ENCODE data around the gene SLC12A8. TPM values are rescaled to one million over a fixed set of nuclear protein-coding genes. Genes with fewer than 3 reads are reported as not detected.
"Not testable (repeated sequence)": the region's sequence is repeated elsewhere in the genome, so short reads cannot be mapped to it uniquely, and the experiment has no call there.

The SLC12A8 gene
- total RNA-seq, 1 donor from 2014 or later: 24.2 TPM

DNA sequence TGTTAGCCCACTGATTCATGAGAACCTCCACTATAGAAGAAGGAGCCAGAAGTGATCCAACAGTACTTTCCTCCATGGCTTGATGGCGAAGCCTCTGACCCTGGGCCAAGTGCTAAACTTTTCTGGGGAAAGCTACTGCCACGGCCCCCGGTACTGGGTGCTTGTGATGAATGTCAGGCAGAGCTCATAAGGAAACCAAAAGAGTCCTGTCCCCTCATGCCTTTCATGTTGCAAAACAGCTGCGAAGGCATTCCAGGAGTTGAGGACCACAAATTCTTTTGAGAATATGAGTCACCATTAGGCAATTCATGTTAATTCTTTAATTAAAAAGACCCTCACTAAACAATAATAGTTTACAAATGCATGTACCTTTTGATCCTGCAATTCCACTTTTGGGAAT is 130.2 kb downstream of the SLC12A8 start:
- ATAC-seq; DNase-seq (ENCODE audit: low spot score): not testable (repeated sequence)

DNA sequence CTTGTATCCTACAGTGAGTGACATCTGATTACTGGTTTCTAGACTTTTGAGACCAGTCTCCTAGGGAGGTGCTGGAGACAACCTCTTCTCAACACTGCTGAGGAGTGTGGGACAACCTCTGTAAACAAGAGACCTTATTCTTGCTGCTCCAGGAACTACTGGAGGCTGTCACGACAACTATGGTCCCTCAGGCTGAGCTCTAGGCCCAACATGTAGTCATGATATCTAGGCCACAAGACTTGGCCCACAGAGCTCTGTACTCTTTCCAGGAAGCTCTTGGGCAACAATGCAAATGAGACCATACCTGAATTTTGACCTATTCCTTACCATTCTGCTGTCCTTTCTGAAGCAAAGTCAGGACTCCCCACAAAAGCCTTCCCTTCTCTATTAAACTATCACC is 132.5 kb downstream of the SLC12A8 start:
- ATAC-seq: peak; percentile 92

GRCh38 chr3:125079675-125080045 is 132.9 kb downstream of the SLC12A8 start:
- DNase-seq (ENCODE audit: low spot score): no peak
- ATAC-seq: no peak

More for the DNA sequence above, 132.5 kb downstream of the SLC12A8 start:
- DNase-seq (ENCODE audit: low spot score): no peak

DNA sequence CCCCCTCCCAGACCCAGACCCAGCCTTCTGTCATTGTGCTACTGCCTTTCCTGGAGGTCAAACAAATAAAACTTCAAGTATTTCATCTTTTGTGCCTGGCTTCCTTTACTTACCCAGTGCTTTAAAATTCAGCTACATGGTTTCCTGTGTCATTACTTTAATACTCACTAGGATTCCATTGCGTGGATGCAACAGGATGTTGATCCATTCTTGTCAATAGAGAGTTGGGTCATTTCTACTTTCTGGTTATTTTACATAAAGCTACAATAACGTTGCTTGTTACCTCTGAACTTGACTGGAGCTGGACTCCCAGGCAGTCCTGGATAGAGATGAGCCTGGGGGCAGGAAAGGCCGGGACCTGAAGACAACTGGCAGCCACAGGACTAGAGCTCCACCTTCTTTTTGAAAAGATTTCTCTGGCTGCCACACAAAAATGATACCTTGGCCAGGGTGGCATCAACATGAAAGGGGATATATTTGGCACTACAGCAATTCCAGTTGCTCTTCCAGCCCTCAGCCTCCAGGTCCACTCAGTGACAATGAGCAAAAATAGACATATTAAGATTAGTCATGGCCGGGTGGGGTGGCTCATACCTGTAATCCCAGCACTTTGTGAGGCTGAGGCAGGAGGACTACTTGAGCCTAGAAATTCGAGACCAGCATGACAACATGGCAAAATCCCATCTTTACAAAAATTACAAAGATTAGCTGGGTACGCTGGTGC is 133.4 kb downstream of the SLC12A8 start:
- ATAC-seq: no peak
- DNase-seq (ENCODE audit: low spot score): no peak

DNA sequence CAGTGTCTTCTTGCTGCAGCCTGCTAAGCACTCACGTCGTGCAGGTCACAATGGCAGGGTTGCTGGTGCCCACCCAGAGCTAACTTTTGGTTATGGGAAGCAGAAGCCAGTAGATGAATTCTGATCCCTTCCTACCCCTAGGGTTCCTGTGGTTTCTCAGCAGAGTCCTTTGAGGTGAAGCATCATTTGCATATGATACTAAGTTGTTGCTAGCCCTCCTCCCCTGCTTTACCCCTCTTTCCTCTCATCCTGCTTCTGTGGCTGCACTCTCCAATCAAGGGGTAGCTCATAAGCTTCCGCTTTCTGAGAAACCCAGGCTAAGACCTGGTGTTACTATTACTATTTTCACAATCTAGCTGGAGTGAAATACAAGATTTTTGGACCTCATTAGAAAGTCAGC is 134.7 kb downstream of the SLC12A8 start:
- ATAC-seq: no peak

GRCh38 chr3:125076464-125076863 is 136.1 kb downstream of the SLC12A8 start:
- DNase-seq (ENCODE audit: low spot score) (no peak), ATAC-seq (no peak)

More for the DNA sequence above, 134.7 kb downstream of the SLC12A8 start:
- no peak for DNase-seq (ENCODE audit: low spot score)

GRCh38 chr3:125075738-125076137 is 136.8 kb downstream of the SLC12A8 start:
- ATAC-seq (no peak), DNase-seq (ENCODE audit: low spot score) (no peak)

DNA sequence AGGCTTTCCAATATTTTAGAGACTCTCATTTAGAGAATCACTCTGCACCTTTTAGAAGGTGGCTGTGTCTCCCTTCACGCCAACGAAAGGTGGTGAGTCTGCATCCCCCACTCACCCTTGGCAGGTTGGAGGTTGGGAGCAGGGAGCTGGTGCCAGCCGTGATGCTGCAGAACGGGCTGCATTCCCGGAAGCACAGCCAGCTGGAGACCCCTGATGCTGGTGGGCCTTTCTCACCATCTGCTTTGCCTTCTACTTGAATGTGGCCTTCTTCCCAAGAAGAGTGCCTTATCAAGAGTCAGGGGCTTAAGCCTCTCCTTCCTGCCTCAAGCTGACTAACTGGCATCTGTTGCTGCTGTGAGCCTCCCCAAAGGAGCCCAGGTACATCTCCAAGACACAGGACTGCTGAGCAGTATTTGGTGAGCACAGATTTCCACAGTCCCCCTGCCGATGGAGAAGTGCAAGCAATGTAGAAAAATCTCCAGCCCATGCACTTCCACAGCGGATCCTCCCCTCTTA is 139.1 kb downstream of the SLC12A8 start:
- no peak for DNase-seq (ENCODE audit: low spot score)
- no peak for ATAC-seq

- no peak for DNase-seq (ENCODE audit: low spot score)
- no peak for ATAC-seq
Observed at GRCh38 chr3:125072749-125073389, 139.7 kb downstream of the SLC12A8 start.

DNA sequence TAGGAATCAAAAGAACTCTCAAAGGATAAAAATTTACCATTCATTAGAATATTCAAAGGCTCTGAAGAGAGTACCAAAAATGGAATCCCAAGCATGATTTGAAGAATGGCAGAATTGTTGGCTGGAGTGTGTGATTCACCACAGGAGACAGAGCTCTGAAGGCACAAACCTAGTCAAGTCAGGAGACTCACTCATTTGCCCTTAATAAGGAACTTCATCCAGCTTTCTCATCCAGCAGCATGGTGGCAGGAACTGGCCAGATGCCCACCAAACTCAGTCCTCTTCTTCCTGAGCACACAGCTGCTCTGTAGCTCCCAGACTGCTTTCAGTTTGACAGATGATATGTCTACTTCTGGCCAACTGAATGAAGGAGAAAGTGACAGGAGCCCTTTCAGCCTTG is 140.2 kb downstream of the SLC12A8 start:
- ATAC-seq: no peak
- DNase-seq (ENCODE audit: low spot score): no peak

DNA sequence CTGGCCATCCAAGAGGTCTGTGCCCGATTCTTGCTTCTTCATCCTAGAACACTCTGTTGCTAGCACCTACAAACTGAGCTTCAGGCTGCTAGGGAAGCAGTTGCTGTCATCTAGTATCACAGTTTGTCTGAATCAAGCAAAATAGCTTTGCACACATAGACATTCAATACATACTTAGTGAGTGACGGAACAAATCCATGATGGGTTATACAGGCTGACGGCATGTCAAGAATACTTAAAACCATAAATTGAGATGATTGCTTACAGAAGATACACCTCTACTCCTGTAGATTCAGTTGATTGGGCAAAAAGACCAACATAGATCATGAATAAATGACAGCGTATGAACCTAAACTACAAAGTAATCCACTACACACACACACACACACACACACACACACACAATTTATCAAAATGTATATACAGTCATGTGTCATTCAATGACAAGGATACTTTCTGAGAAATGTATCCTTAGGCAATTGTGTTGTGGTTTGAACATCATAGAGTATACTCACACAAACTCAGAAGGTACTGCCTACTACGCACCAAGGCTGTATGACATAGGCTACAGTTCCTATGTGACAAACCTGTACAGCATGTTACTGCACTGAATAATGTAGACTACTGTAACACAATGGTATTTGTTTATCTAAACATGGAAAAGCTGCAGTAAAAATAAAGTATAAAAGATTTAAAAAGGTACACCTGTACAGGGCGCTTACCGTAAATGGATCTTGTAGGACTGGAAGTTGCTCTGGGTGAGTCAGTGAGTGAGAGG is 142.4 kb downstream of the SLC12A8 start:
- no peak for DNase-seq (ENCODE audit: low spot score)
- no peak for ATAC-seq

- peak; percentile 57 for ATAC-seq
Observed at GRCh38 chr3:125069452-125069851, 143.1 kb downstream of the SLC12A8 start.

DNA sequence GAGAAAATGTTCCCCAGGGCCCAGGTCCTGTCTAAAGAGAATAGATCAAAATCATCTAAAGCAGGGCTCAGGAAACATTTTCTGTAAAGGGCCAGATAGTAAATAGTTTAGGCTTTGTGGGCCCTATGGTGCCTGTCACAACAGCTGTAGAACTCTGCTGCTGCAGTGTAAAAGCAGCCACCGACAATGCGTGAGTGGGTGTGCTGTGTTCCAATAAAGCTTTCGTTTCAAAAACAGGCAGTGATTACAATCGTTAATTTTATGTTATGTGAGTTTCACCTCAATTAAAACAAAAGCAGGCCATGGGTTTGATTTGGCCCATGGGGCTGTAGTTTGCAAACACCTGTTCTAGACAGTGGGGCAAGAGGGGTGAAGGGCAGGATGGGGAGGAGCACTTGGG is 144.3 kb downstream of the SLC12A8 start:
- DNase-seq (ENCODE audit: low spot score): no peak
- no peak for ATAC-seq

More at GRCh38 chr3:125069452-125069851, 143.1 kb downstream of the SLC12A8 start:
- DNase-seq (ENCODE audit: low spot score): no peak

DNA sequence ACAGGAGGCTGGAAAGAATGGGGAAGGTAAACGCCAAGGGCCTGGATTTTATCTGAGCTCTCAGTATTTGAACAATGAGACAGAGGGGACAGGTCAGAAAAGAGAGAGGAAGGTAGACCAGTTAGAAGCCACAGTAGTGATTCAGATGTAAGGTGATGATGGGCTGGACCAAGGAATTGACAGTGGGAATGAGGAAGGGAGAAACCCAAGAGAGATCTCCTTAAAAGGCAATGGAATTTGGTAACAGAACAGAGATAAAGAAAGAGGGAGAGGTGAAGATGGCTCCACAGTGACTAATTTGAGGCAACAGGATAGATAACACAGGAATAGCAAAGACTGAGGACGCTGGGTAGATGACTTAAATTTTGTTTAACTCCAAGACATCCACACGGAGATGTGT is 145.3 kb downstream of the SLC12A8 start:
- DNase-seq (ENCODE audit: low spot score) (no peak), ATAC-seq (no peak)

- no peak for DNase-seq (ENCODE audit: low spot score)
- peak; percentile 72 for ATAC-seq
Observed at GRCh38 chr3:125062904-125063618, 149.5 kb downstream of the SLC12A8 start.

- no peak for DNase-seq (ENCODE audit: low spot score)
- no peak for ATAC-seq
Observed at GRCh38 chr3:125061646-125062045, 150.9 kb downstream of the SLC12A8 start.

DNA sequence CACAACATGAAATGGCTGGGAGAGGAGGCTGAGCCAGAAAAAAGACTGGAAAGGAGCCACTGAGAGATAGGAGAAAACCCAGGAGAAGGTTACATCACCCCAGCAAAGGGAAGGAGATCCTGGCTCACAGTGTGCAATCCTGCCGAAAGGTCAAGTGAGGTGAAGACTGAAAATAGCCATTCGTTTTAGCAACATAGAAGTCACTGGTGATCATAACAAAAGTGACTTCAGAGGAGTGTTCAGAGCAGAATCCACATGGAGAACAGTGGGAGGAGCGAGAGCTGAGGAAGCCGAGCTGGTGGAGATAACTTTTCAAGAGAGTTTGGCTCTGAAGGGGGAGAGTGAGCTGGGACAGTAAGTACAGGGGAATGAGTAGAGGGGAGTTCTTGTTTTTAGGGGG is 151.4 kb downstream of the SLC12A8 start:
- no peak for DNase-seq (ENCODE audit: low spot score)
- ATAC-seq: peak; percentile 14

DNA sequence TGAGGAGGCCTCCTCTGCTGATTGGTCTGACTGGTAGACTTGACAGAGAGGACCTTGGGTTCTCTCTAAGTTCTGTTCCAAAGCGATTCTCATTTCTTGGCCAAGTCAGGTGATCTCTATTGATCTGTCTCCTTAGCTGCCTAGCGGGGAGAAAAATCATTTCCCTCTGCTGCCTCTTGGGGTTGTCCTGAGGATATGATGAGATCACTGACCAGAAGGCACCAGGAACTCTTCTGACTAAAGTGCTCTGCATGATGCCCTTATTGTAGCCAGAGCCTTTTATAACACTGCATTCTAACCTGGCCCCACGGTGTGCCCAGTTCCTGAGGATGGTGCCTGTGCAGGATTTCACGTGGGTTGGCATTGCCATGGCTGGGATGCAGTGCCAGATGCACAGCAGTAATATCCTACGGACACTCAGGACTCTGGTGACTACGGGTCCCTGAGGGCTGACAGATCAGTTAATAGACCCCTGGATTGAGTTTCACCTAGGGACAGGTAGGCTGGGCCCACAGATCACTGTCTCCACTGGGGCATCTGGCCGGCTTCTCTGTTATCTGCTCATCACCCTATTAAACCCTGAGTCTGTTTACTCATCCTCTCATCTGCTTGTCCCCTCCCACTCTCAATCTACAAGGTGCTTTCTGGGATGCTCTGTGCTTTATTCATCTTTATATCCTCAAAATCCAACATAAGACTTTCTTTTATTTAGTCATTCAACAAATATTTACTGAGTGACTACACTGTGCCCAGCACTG is 152.9 kb downstream of the SLC12A8 start:
- no peak for ATAC-seq
- no peak for DNase-seq (ENCODE audit: low spot score)

DNA sequence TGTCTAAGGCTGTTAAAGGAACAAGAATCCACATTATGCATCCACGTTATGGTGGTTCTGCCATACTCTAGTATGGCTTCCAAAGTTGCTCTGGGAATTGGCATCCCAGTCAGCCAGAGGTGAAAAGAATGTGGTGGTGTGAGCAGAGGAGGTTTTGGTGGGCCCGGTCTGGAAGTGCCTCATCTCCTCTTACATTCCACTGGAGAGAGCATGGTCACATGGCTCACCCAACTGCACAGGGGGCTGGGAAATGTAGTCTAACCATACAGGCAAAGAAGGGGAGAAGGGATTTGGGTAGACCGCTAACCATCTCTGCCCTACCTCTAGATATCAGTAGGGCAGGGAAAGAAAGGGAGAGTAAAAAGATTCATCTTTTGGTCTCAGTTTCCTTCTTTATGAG is 153.6 kb downstream of the SLC12A8 start:
- no peak for ATAC-seq
- no peak for DNase-seq (ENCODE audit: low spot score)

- ATAC-seq: no peak
- no peak for DNase-seq (ENCODE audit: low spot score)
Observed at GRCh38 chr3:125058529-125058928, 154.0 kb downstream of the SLC12A8 start.
